Heart left ventricle (tissue), 13 donors: ENCODE data around the gene THSD7B.

Experiments used
- POLR2A ChIP-seq, 2 donors: fragments of 450-650 bp; IDR thresholded peaks; one replicate each; pipeline ENCODE4 v1.6.1; 2017; ENCODE audit warnings: antibody characterized with exemption in 2 of 2, mild to moderate bottlenecking in 2 of 2, moderate library complexity in 2 of 2
- TF ChIP-seq, protein P1 (sequence below), 12 donors: fragments of 200-600 bp; sonication (generic) in 4 of 12; IDR thresholded peaks; one replicate each; pipeline versions ENCODE4 v1.5.0 to v1.8.0; 2018 to 2022; ENCODE audit warnings: antibody characterized with exemption in 12 of 12, mild to moderate bottlenecking in 5 of 12
- donor health status: ischemic (EF 13 %, LVEDD 7.1; RV severe dilation, severe dysfunction).
- donor health status: DM: no; HTN: yes; CAD: no.
- donor health status: DM: no; HTN: no; CAD: no.
- donor health status: ischemic (EF 25% LVEDD 6.9; RV normal size, moderate dysfunction).
- donor health status: ischemic (EF 25% LVEDD 5.7; RV mildly dilated, moderate dysfunction).
- donor health status: ischemic (EF 35%, LVEDD 5.7; RV mildly dilated, moderate dysfunction).
- donor health status: nonischemic (EF 11% LVEDD 7.7; RV severe dilation, severe dysfunction).
- donor health status: DM: yes; HTN: yes; CAD: no.
- donor health status: PGD.
- donor health status: ischemic (EF 29% LVEDD 5.4; RV normal size, mild dysfunction).
- donor health status: nonischemic (EF 23%, LVEDD 6.1; RV moderate dilation, normal function).

DNA sequence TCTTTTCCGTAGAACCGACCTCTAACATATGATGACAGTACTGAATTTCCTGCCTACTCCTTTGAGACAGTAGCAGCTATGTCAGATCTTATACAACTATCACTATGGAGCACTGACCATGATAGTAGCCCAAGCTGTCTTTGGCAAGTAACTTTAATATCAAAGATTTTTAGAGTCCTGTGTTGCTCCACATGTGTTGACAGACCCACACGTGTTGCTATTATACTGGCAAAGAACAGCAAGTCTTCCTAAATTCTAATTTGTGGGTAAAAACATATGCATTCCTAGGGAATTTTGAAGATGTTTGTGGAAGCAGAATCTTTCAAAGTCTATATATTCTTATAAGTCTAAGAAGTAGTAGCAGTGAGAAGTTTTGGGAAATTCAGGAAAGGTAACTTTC lies 953.4 kb downstream of the THSD7B start:
- TF ChIP-seq, protein P1, sequence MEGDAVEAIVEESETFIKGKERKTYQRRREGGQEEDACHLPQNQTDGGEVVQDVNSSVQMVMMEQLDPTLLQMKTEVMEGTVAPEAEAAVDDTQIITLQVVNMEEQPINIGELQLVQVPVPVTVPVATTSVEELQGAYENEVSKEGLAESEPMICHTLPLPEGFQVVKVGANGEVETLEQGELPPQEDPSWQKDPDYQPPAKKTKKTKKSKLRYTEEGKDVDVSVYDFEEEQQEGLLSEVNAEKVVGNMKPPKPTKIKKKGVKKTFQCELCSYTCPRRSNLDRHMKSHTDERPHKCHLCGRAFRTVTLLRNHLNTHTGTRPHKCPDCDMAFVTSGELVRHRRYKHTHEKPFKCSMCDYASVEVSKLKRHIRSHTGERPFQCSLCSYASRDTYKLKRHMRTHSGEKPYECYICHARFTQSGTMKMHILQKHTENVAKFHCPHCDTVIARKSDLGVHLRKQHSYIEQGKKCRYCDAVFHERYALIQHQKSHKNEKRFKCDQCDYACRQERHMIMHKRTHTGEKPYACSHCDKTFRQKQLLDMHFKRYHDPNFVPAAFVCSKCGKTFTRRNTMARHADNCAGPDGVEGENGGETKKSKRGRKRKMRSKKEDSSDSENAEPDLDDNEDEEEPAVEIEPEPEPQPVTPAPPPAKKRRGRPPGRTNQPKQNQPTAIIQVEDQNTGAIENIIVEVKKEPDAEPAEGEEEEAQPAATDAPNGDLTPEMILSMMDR (IDR thresholded peaks at IDR 0.05): no peak
- TF ChIP-seq POLR2A (IDR thresholded peaks at IDR 0.05): no peak
